MM.1S (cell line): Measurements from ENCODE around the gene MBOAT2.

ENCODE experiments used
- DNase-seq: peaks from one replicate; pipeline ENCODE4 v3.0.0-alpha.2; 2015
- H2AFZ ChIP-seq: fragments of 300-600 bp; sonication (generic); 2 replicates; pipeline ENCODE4 v1.6.0; 2016; ENCODE audit warnings: antibody characterized with exemption, low read length
- H3F3A ChIP-seq: fragments of 300-600 bp; sonication (generic); 2 replicates; pipeline ENCODE4 v1.6.1; 2016; ENCODE audit warnings: mild to moderate bottlenecking, antibody characterized with exemption, low read length, moderate library complexity, mixed read lengths; ENCODE audit not compliant: insufficient read depth
- H3K27ac ChIP-seq: fragments of 300-600 bp; sonication (generic); 2 replicates; pipeline ENCODE4 v1.5.1; 2016; ENCODE audit warnings: mild to moderate bottlenecking, low read length
- H3K27me3 ChIP-seq: fragments of 300-600 bp; sonication (generic); replicated peaks from 2 replicates; pipeline ENCODE4 v1.6.0; 2016; ENCODE audit warnings: low read length; ENCODE audit not compliant: insufficient read depth
- H3K36me3 ChIP-seq: fragments of 300-600 bp; sonication (generic); replicated peaks from 2 replicates; pipeline ENCODE4 v1.6.1; 2016; ENCODE audit warnings: mild to moderate bottlenecking, low read length, mixed read lengths; ENCODE audit not compliant: insufficient read depth
- H3K4me1 ChIP-seq: fragments of 300-600 bp; sonication (generic); 2 replicates; pipeline ENCODE4 v1.6.1; 2016; ENCODE audit warnings: low read length, mixed read lengths
- H3K4me2 ChIP-seq: fragments of 300-600 bp; sonication (generic); 2 replicates; pipeline ENCODE4 v1.6.0; 2016; ENCODE audit warnings: low read depth, low read length
- H3K4me3 ChIP-seq: fragments of 300-600 bp; sonication (generic); 2 replicates; pipeline ENCODE4 v1.5.1; 2016; ENCODE audit warnings: low read length, mixed read lengths
- H3K79me2 ChIP-seq: fragments of 300-600 bp; sonication (generic); 2 replicates; pipeline ENCODE4 v1.6.1; 2016; ENCODE audit warnings: mixed run types, low read length, mixed read lengths
- H3K9ac ChIP-seq: fragments of 300-600 bp; sonication (generic); 2 replicates; pipeline ENCODE4 v1.6.1; 2016; ENCODE audit warnings: low read length, mixed read lengths
- H3K9me2 ChIP-seq: fragments of 300-600 bp; sonication (generic); replicated peaks from 2 replicates; pipeline ENCODE4 v1.6.1; 2016; ENCODE audit warnings: mild to moderate bottlenecking, low read length, mixed read lengths; ENCODE audit not compliant: insufficient read depth
- H3K9me3 ChIP-seq: fragments of 300-600 bp; sonication (generic); replicated peaks from 2 replicates; pipeline ENCODE4 v1.6.1; 2016; ENCODE audit warnings: mild to moderate bottlenecking, low read length, mixed read lengths; ENCODE audit not compliant: insufficient read depth
- H4K20me1 ChIP-seq: fragments of 300-600 bp; sonication (generic); 2 replicates; pipeline ENCODE4 v1.6.1; 2016; ENCODE audit warnings: mild to moderate bottlenecking, low read length, moderate library complexity, mixed read lengths; ENCODE audit not compliant: insufficient read depth
- EZH2 ChIP-seq: fragments of 300-600 bp; sonication (generic); optimal IDR thresholded peaks from 2 replicates; pipeline ENCODE3; 2017; ENCODE audit warnings: low read depth, mild to moderate bottlenecking, antibody characterized with exemption, low read length, mixed read lengths
- EZH2phosphoT487 ChIP-seq: fragments of 300-600 bp; sonication (generic); IDR thresholded peaks from 2 replicates; pipeline ENCODE4 v1.6.1; 2018; ENCODE audit warnings: antibody characterized with exemption, low read length
- TF ChIP-seq, protein P1 (sequence below): fragments of 300-600 bp; sonication (generic); IDR thresholded peaks from 2 replicates; pipeline ENCODE4 v1.5.1; 2016; ENCODE audit warnings: antibody characterized with exemption, low read length, mixed read lengths

MBOAT2 gene

DNA sequence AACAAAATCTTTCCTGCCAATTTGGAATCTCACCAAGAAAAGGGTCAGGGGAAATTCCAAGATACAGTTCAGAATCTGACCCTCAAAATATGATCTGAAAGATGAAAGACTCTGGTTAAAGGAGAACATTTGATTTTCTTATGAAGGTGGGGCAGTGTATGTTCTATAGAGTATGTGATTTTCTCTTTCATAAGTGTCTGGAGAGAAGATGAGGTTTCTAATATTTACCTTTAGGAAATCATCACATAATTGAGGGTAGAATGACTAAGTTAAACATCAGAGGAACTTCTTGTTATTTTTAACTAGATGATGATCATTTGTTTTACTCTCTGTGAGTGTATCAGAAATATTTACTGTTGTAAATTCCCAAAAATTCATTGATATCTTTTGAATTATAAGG is 27.8 kb upstream of the MBOAT2 start:
- no peaks in the 10 kb centered on the region for H3K36me3 ChIP-seq
- H3K9ac ChIP-seq = no peak overlapping the region
- no peaks in the 10 kb centered on the region for H3K27me3 ChIP-seq
- H3K9me2 ChIP-seq = no peaks in the 10 kb centered on the region
- no peak overlapping the region for H3K27ac ChIP-seq
- no peaks in the 10 kb centered on the region for H4K20me1 ChIP-seq
- H3K4me3 ChIP-seq = no peak overlapping the region
- no peaks in the 10 kb centered on the region for H3K4me1 ChIP-seq
- no peaks in the 10 kb centered on the region for H3K9me3 ChIP-seq
- no peak overlapping the region for H2AFZ ChIP-seq
- no peaks in the 10 kb centered on the region for H3F3A ChIP-seq
- TF ChIP-seq, protein P1, sequence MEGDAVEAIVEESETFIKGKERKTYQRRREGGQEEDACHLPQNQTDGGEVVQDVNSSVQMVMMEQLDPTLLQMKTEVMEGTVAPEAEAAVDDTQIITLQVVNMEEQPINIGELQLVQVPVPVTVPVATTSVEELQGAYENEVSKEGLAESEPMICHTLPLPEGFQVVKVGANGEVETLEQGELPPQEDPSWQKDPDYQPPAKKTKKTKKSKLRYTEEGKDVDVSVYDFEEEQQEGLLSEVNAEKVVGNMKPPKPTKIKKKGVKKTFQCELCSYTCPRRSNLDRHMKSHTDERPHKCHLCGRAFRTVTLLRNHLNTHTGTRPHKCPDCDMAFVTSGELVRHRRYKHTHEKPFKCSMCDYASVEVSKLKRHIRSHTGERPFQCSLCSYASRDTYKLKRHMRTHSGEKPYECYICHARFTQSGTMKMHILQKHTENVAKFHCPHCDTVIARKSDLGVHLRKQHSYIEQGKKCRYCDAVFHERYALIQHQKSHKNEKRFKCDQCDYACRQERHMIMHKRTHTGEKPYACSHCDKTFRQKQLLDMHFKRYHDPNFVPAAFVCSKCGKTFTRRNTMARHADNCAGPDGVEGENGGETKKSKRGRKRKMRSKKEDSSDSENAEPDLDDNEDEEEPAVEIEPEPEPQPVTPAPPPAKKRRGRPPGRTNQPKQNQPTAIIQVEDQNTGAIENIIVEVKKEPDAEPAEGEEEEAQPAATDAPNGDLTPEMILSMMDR = no peak
- TF ChIP-seq EZH2 (no peak), EZH2phosphoT487 (no peak)
- H3K4me2 ChIP-seq = no peak overlapping the region
- no peak for DNase-seq
- no peaks in the 10 kb centered on the region for H3K79me2 ChIP-seq

GRCh38 chr2:9030841-9031240 is 27.4 kb upstream of the MBOAT2 start:
- no peak for DNase-seq
- Histone ChIP-seq H3K36me3 (no peaks in the 10 kb centered on the region), H3K79me2 (no peaks in the 10 kb centered on the region), H2AFZ (no peak overlapping the region), H3K4me2 (no peak overlapping the region), H3K9ac (no peak overlapping the region), H3K27ac (no peak overlapping the region), H3F3A (no peaks in the 10 kb centered on the region), H3K4me1 (no peaks in the 10 kb centered on the region), H3K4me3 (no peak overlapping the region), H3K9me3 (no peaks in the 10 kb centered on the region), H4K20me1 (no peaks in the 10 kb centered on the region), H3K9me2 (no peaks in the 10 kb centered on the region), H3K27me3 (no peaks in the 10 kb centered on the region)
- TF ChIP-seq, protein P1 = no peak
- TF ChIP-seq EZH2 = no peak
- TF ChIP-seq EZH2phosphoT487 = no peak

DNA sequence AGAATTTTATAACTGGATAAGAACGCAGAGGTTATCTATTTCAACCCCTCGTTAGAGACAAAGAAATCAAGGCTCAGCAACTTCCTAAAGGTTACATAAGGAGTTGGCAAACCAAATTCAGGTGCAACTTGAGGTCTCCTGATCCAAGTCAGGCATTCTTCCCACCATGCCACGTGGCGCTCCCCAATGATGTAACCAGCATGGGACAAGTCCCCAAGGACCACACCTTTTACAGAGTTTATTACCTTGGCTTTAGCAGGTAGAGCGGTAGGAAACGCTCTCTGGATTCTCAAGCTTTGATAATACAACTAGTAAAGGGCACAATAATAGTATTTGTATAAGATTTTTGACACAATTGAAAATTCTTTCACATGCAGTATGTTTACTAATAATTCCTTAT is 26.7 kb upstream of the MBOAT2 start:
- no peaks in the 10 kb centered on the region for H3K27me3 ChIP-seq
- TF ChIP-seq, protein P1 = no peak
- TF ChIP-seq EZH2 (no peak), EZH2phosphoT487 (no peak)
- no peaks in the 10 kb centered on the region for H3K79me2 ChIP-seq
- no peaks in the 10 kb centered on the region for H3K9me3 ChIP-seq
- H3K9me2 ChIP-seq = no peaks in the 10 kb centered on the region
- DNase-seq = no peak
- H3K4me1 ChIP-seq = no peaks in the 10 kb centered on the region
- no peak overlapping the region for H2AFZ ChIP-seq
- H3K9ac ChIP-seq = no peak overlapping the region
- H3K4me3 ChIP-seq = no peak overlapping the region
- H3K36me3 ChIP-seq = no peaks in the 10 kb centered on the region
- H4K20me1 ChIP-seq = no peaks in the 10 kb centered on the region
- H3F3A ChIP-seq = no peaks in the 10 kb centered on the region
- no peak overlapping the region for H3K4me2 ChIP-seq
- H3K27ac ChIP-seq = no peak overlapping the region
